Heart left ventricle (tissue), 13 donors: Measurements from ENCODE around the gene GNAQ.

ENCODE experiments used
- CTCF ChIP-seq, 12 donors: fragments of 200-600 bp; sonication (generic) in 4 of 12; IDR thresholded peaks; one replicate each; pipeline versions ENCODE4 v1.5.0 to v1.8.0; 2018 to 2022; ENCODE audit warnings: antibody characterized with exemption in 12 of 12, mild to moderate bottlenecking in 5 of 12
- POLR2A ChIP-seq, 2 donors: fragments of 450-650 bp; IDR thresholded peaks; one replicate each; pipeline ENCODE4 v1.6.1; 2017; ENCODE audit warnings: antibody characterized with exemption in 2 of 2, mild to moderate bottlenecking in 2 of 2, moderate library complexity in 2 of 2
- donor health status: ischemic (EF 13 %, LVEDD 7.1; RV severe dilation, severe dysfunction).
- donor health status: DM: no; HTN: yes; CAD: no.
- donor health status: DM: no; HTN: no; CAD: no.
- donor health status: ischemic (EF 25% LVEDD 6.9; RV normal size, moderate dysfunction).
- donor health status: ischemic (EF 25% LVEDD 5.7; RV mildly dilated, moderate dysfunction).
- donor health status: ischemic (EF 35%, LVEDD 5.7; RV mildly dilated, moderate dysfunction).
- donor health status: nonischemic (EF 11% LVEDD 7.7; RV severe dilation, severe dysfunction).
- donor health status: DM: yes; HTN: yes; CAD: no.
- donor health status: PGD.
- donor health status: ischemic (EF 29% LVEDD 5.4; RV normal size, mild dysfunction).
- donor health status: nonischemic (EF 23%, LVEDD 6.1; RV moderate dilation, normal function).

- TF ChIP-seq CTCF (IDR thresholded peaks at IDR 0.05) (no peak), POLR2A (IDR thresholded peaks at IDR 0.05) (no peak)
Observed at GRCh38 chr9:77759391-77759790, 272.2 kb downstream of the GNAQ start.
